Cardiac muscle cell (in vitro differentiated cells and primary cell): ENCODE results near the gene TTC4. TPM values are rescaled to one million over a fixed set of nuclear protein-coding genes. Genes with fewer than 3 reads are reported as not detected.

Source experiments
- DNase-seq, 2 donors: peaks; one replicate each; pipeline versions ENCODE4 v3.0.0 to v3.0.0-alpha.2; 2010 to 2017; ENCODE audit warnings: low read depth in 1 of 2, low spot score in 1 of 2
- H3K27ac ChIP-seq: fragments of 200-600 bp; sonication (generic); 2 replicates; pipeline ENCODE4 v1.5.1; 2016
- H3K27me3 ChIP-seq: fragments of 200-600 bp; sonication (generic); 2 replicates; pipeline ENCODE4 v1.6.0; 2016; ENCODE audit warnings: control low read depth
- H3K36me3 ChIP-seq: fragments of 200-600 bp; sonication (generic); 2 replicates; pipeline ENCODE4 v1.5.1; 2016; ENCODE audit warnings: control low read depth
- H3K4me1 ChIP-seq: fragments of 200-600 bp; sonication (generic); 2 replicates; pipeline ENCODE4 v1.8.1; 2017; ENCODE audit warnings: low read depth, mild to moderate bottlenecking, mixed run types
- H3K4me3 ChIP-seq: fragments of 200-600 bp; sonication (generic); 2 replicates; pipeline ENCODE4 v1.5.1; 2016; ENCODE audit warnings: mild to moderate bottlenecking
- H3K9me3 ChIP-seq: fragments of 200-600 bp; sonication (generic); 2 replicates; pipeline ENCODE4 v1.5.1; 2017; ENCODE audit warnings: low read depth, mild to moderate bottlenecking, control low read depth
- CTCF ChIP-seq: IDR thresholded peaks from 2 replicates; pipeline ENCODE4 v1.5.1; 2012; ENCODE audit warnings: low read depth, mild to moderate bottlenecking, low read length
- polyA plus RNA-seq: library from polyadenylated mRNA; unstranded; fragments of >200 nt; fragmentation: Nextera tagmentation; extraction: Ambion mirVana; gene quantifications from 2 replicates; pipeline ENCODE4 v1.2.1, GENCODE V29; 2016
- total RNA-seq: library from RNA; depleted of rRNA; stranded (reverse); fragments of >200 nt; gene quantifications from 2 replicates; pipeline ENCODE4 v1.2.3, GENCODE V29; 2016

The TTC4 gene
- total and polyA plus RNA-seq, 2 experiments from 2014 or later, result 19.8 to 23.5 TPM

DNA sequence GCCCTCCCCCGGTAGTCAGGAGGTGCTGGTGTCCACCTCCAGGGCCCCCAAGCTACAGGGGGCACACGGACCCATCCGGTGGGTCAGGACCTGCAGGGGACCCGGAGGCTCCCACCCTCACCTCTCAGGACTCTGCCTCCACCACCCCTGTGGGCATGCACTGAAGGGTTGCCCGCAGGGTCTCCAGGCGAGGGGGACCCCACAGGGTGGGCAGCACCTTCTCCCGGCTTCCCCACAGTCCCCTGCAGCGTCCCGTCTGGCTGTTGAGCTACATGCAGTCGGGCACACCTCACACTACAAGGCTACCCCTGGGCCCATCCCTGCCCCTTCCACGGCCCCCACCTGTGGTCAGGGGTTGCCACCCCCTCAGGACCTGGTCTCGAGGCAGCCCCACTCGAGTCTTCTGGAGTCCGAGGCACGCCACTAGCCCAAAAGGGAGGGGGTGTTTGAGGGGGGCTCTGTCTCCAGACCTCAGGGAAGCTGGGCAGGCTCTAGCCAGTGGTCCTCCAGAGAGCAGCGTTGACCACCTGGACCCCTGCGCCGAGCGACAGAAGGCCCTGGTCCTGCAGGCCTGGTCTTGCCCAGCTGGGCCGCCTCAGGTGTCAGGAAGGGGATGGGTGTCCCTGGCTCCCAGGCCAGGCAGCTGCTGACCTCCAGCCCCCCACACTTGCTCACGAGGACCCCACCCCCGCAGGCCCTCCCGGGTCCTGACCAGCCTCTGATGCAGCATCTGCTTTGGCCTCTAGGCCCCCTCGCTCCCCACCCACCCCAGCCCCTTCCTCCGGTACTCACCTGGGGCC is 39.0 kb downstream of the TTC4 start:
- no peak for TF ChIP-seq CTCF
- Histone ChIP-seq H3K4me1 (peaks cover 10% of the 10 kb centered on the region), H3K27ac (no peak overlapping the region), H3K27me3 (no peaks in the 10 kb centered on the region), H3K9me3 (no peaks in the 10 kb centered on the region), H3K36me3 (peaks cover 9% of the 10 kb centered on the region), H3K4me3 (no peak overlapping the region)
- DNase-seq, result no peak

DNA sequence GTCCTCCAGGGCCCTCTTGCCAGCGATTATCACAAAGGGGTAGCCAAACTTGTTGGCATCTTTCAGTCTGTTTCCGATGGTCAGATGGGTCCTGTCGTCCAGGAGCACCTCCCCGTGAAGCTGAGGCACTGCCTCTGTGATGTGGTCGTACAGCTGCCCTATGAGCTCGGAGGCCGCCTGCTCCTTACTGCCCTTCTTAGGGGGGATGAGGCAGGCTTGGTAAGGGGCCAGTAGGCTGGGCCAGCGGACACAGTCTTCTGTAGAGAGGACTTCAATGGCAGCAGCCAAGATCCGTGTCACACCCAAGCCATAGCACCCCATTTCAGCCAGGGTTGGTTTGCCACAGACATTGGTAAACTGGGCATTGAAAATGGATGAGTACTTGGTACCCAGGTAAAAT is 42.2 kb downstream of the TTC4 start:
- Histone ChIP-seq H3K9me3 (no peaks in the 10 kb centered on the region), H3K4me1 (no peaks in the 10 kb centered on the region), H3K36me3 (peaks cover 9% of the 10 kb centered on the region), H3K4me3 (no peak overlapping the region), H3K27me3 (no peaks in the 10 kb centered on the region), H3K27ac (no peak overlapping the region)
- no peak for TF ChIP-seq CTCF
- no peak for DNase-seq

- peaks cover 6% of the 10 kb centered on the region for H3K4me1 ChIP-seq
- no peak for TF ChIP-seq CTCF
- H3K36me3 ChIP-seq, result peaks cover 9% of the 10 kb centered on the region
- no peak for DNase-seq
- H3K27me3 ChIP-seq, result no peaks in the 10 kb centered on the region
- no peaks in the 10 kb centered on the region for H3K9me3 ChIP-seq
- no peak overlapping the region for H3K4me3 ChIP-seq
- no peak overlapping the region for H3K27ac ChIP-seq
Observed at GRCh38 chr1:54758678-54759348, 43.2 kb downstream of the TTC4 start.

DNA sequence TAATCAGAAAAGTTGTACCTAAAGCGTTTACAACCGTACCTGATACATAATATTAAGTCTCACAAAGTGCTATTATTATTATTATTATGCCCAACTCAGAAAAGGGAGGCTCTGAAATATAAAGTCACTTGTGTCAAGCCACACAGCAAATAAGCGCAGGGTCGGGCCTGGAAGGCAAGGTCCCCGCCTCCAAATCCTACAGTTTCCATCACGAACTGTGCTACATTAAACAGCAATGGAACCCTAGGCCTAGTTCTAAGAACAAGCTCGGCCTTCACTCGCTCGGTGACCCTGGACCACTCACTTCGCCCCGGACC is 48.1 kb downstream of the TTC4 start:
- DNase-seq, result no peak
- peak overlapping the region; percentile 84 for H3K27ac ChIP-seq
- no peaks in the 10 kb centered on the region for H3K27me3 ChIP-seq

DNA sequence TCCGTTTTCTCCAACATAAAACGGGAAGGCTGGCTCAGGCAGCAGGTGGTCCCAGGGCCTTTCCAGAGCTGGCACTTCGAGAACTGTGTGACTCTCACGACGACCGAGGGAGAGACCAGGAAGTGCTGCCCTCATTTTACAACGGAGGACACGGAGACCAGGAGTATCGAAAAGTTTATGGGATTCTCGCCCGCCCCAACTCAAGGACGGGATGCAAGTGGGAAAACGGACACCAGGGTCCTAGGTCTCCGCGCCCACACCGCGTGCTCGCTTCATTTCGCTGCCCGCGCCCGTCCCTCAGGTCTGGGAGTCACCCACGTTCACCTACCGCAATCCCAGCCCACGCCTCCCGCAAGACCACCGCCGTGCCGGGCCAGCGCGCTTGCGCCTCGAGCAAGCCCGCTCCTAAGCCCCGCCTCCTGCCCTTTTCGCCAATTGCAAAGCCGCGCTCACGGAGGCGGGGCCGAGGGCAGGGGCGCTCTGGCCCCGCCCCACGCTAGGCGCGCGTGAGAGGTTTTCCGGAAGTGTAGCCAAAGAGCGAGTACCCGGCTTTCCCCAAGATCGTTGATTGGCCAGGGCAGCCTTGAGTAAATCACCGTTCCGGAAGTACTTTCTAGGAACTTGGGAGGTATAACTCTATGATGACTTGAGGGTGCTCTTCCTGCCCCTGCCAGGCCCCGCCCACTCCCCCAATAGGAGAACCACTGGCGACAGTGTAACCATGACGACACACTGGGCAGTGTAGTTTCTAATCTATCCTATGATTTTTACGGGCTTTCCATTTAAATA is 48.7 kb downstream of the TTC4 start, which contains the start of gene PARS2:
TSS of gene PARS2 (minus strand) at position 391 of the 789 bp plus-strand sequence. CDS start 5,362 bp downstream, outside the sequence.
- H3K4me1 ChIP-seq, result peaks cover 6% of the 10 kb centered on the region
- peak; percentile 100 for DNase-seq
- H3K9me3 ChIP-seq, result no peaks in the 10 kb centered on the region
- H3K27ac ChIP-seq, result peak within 1 kb of the TSS; percentile 84
- no peaks in the 10 kb centered on the region for H3K27me3 ChIP-seq
- no peaks in the 10 kb centered on the region for H3K36me3 ChIP-seq
- H3K4me3 ChIP-seq, result peak within 1 kb of the TSS; percentile 71
- TF ChIP-seq CTCF, result no peak

More for the DNA sequence above, 48.1 kb downstream of the TTC4 start:
- Histone ChIP-seq H3K4me3 (peak overlapping the region; percentile 71), H3K4me1 (peaks cover 6% of the 10 kb centered on the region), H3K9me3 (no peaks in the 10 kb centered on the region), H3K36me3 (no peaks in the 10 kb centered on the region)
- TF ChIP-seq CTCF, result no peak
